Stimulated activated CD4-positive, alpha-beta T cell treated with anti-CD3 and anti-CD28 coated beads, TNF-alpha, amount 100 ng/mL, for 24 hours (primary cell): Measurements from ENCODE around the gene STON2.
"Not testable (repeated sequence)": the region's sequence is repeated elsewhere in the genome, so short reads cannot be mapped to it uniquely, and the experiment has no call there.

ENCODE experiments used
- DNase-seq, 3 experiments: peaks; one replicate each; pipeline ENCODE4 v3.0.0-alpha.2; 2020; ENCODE audit warnings: low read depth in 3 of 3

The STON2 gene, protein sequence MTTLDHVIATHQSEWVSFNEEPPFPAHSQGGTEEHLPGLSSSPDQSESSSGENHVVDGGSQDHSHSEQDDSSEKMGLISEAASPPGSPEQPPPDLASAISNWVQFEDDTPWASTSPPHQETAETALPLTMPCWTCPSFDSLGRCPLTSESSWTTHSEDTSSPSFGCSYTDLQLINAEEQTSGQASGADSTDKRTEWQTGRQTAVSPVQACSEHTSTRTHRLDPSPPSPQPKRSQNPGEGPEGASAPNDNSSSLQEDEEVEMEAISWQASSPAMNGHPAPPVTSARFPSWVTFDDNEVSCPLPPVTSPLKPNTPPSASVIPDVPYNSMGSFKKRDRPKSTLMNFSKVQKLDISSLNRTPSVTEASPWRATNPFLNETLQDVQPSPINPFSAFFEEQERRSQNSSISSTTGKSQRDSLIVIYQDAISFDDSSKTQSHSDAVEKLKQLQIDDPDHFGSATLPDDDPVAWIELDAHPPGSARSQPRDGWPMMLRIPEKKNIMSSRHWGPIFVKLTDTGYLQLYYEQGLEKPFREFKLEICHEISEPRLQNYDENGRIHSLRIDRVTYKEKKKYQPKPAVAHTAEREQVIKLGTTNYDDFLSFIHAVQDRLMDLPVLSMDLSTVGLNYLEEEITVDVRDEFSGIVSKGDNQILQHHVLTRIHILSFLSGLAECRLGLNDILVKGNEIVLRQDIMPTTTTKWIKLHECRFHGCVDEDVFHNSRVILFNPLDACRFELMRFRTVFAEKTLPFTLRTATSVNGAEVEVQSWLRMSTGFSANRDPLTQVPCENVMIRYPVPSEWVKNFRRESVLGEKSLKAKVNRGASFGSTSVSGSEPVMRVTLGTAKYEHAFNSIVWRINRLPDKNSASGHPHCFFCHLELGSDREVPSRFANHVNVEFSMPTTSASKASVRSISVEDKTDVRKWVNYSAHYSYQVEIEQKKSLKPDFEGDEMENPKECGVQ

GRCh38 chr14:81400202-81400678 lies at the start of gene STON2:
TSS of gene STON2 (minus strand) at chr14:81400324. CDS start at chr14:81398382, 1,942 bp downstream.
- DNase-seq: peak in 1 of 3 experiments; percentile 4

GRCh38 chr14:81449576-81449975 lies 49.5 kb upstream of the STON2 start:
- no peak for DNase-seq

DNA sequence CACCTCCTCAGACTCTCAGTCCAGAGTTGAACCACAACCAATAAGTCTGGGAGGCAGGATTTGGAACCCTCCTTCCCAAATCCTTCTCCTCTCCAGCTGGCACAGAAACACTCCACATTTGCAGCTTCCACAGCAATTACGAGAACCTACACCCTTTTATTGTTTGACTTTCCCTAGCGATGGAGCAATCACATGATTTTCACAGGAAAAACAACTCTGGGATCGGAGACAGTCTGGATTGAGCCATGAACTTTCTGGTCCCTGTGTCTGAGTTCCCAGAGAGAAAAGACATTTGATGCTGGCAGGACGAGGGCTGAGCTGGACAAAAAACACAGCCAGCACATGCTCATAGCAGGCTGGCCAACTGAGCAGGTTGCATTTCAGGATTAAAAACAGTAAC lies 49.0 kb upstream of the STON2 start:
- no peak for DNase-seq

DNA sequence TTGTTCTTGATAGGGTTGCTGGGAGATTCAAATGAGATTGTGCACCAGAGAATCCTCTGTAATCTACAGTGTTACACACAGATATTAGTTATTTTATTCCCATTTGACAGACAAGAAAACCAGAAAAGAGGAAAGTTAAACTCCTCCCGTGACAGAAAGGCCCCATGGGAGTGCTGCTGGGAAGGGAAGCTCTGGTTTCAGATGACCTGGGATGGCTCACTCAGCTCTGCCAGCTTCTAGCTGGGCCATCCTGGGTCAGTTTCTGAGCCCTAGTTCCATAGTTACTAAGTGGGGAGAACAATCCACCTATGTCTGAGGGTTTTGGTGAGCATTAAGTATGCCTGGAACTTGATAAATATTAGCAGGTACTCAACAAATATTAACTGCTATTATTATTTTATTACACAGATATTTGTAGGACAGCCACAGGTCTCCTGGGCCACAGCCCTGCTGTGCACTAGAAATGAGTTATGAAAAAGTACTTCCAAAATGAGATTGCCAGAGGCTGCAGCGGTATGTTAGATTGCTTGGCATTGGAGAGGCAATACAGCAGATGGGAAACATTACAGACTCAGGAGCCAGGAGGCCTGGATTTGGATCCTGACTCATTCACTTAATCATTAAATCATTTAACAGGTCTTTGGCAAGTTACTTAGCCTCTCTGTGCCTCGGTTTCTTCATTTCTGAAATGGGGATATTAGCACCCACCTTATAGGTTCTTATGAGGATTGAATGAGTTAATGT lies 47.1 kb upstream of the STON2 start:
- DNase-seq: no peak

- DNase-seq: no peak
Observed at GRCh38 chr14:81446279-81447007, 46.3 kb upstream of the STON2 start.

DNA sequence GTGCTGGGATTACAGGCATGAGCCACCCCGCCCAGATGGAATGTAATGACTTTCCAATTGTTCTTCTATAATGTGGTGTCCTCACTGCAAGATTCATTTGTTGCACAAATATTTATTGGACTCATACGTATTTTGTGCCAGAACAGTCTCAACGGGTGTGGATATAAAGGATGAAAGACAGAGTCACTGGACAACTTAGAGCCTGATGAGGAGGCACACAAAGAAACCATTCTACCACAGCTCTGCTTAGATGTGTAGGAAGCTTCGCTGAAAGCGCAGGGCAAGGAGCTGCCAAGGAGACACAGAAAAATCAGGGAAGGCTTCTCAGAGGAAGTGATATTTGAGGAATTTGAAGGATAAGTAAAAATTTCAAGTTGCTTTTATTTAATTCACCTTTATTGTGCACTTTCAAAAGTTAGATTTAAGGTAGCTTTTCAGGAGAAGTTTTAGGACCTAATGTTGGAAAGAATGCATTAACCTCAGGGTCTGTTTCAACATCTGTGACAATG lies 41.6 kb upstream of the STON2 start:
- no peak for DNase-seq

- no peak for DNase-seq
Observed at GRCh38 chr14:81440041-81440440, 39.9 kb upstream of the STON2 start.

GRCh38 chr14:81437244-81437643 lies 37.1 kb upstream of the STON2 start:
- no peak for DNase-seq

DNA sequence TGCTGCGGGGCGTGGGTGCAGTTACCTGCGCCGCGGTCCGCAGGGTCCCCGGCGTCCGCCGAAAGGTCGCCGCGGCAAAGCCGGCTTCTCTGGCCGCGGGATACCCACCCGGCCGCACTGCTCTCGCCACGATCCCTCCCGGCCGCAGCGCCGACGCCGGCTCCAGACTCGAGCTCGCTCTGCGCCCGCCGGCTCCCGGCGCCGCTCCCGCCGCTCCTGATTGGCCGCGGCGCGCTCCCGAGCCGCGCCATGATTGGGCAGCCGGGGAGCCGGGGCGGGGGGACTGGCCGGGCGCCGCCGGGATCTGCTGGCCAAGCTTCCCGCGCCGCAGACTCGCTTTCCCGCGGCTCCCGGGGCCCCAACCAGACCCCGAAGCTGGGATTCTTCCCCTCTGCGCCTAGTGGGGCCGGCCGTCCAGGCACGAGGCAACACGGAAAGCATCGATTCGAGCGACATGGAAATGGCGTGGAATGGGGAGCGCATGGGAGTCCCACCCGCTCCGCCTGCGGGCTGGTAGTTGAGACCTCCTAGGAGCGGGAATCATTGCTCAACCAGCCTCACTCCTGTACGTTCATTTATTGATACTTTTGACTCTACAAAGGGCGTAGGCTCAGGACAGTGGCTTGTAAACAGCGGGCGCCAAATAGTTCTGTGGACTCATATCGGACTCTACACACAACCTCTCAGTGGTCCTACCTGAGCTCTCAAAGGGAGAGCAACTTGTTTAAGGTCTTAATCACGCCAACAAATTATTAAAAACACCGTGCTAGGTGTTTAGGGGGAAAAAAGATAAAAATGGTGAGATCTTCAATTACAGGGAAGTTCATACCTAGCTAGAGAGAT lies 36.4 kb upstream of the STON2 start:
- peak in 2 of 3 experiments; percentile 7 to 50 for DNase-seq

- DNase-seq: peak in 1 of 3 experiments; percentile 11
Observed at GRCh38 chr14:81435391-81436295, 35.5 kb upstream of the STON2 start.

GRCh38 chr14:81435048-81435390 lies 34.9 kb upstream of the STON2 start:
- DNase-seq: no peak

DNA sequence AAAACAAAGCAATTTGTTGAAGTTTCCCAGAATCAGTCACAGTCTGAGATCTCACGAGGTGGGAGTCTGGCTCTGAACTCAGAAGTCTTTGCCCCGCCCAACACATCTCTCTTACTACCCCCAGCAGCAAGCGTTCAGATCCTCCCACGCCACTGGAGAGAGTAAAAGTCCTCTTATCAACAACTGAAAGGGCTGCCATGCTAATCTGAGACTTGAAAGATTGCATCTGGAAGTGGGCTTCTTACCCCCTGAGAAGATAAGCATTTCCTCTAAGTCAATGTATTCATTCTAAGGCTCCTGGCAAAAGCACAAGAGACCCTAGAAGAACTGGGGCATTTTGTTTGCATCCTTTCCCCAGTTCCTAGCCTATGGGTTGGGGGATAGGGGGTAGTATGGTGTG lies 34.1 kb upstream of the STON2 start:
- DNase-seq: no peak

GRCh38 chr14:81433378-81433777 lies 33.3 kb upstream of the STON2 start:
- no peak for DNase-seq

GRCh38 chr14:81432219-81432661 lies 32.1 kb upstream of the STON2 start:
- no peak for DNase-seq

DNA sequence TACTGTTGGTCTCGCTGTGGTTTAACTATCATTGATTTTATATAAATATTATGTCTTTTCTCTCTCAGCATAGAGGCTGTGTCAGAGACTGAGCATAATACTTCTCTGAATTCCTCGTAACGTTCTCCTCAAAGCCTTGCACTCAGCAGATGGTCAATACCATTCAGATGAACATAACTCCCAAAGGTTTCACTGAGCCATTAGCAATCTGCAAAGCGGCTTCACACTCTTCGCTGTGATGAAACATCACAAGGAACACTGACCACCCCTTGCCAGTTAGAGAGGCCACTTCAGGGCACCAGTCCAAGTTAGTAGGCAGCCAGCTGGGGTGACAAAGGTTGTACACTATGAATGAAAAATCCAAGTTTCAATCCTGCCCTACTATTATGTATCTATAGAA lies 30.1 kb upstream of the STON2 start:
- DNase-seq: no peak

DNA sequence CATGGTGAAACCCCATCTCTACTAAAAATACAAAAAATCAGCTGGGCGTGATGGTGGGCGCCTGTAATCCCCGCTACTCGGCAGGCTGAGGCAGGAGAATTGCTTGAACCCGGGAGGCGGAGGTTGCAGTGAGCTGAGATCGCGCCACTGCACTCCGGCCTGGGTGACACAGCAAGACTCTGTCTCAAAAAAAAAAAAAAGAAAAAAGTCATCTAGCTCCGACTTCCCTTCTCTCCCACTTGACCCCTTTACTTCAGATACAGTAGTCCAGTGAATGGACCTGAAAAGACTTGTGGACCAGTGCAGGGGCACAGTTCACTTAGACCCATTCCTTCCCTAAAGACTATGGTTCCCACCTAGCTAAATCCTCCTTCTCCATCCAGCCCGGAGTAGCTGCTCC lies 29.6 kb upstream of the STON2 start:
- DNase-seq: not testable (repeated sequence)

- DNase-seq: no peak
Observed at GRCh38 chr14:81429028-81429427, 28.9 kb upstream of the STON2 start.

DNA sequence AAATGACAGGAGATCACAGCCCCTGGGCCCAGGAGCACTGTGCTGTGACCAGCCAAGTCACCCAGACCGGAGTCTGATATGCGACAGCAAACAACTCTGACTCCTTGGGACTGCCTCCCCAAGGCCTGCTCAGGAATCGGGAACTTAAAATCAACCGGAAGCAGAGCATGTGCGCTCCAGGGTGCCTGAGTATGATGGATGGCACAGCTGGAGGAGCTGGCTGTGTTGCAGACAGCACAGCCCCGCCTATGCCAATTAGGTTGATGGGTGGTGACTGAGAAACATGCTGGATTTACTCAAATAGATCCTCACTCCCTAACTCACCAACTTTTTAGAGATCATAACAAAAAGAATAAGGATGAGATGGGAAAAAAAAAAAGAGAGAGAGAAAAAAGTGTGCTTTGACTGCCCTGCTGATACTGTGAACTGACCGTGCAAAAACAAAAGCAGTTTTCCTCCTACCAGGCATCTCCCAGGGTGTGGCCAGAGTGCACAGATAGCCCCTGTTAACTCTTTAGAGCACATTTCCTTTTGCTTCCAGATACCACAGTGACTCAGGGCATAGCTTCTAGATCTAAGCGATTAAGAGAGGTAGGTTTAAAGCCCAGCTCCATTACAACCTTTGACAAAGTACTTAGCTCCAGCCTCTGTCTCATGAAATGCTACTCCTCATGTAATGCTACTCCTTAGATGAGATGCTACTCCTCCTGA lies 27.4 kb upstream of the STON2 start:
- DNase-seq: no peak
